GM19438 (cell line): Measurements from ENCODE around the gene EDC3.

Experiments used
- ATAC-seq: cut with Tn5 transposase; IDR thresholded peaks from one replicate; pipeline ENCODE4 v1.9.1; 2021; ENCODE audit warnings: low read depth; ENCODE audit not compliant: unreplicated experiment

The EDC3 gene

GRCh38 chr15:74585857-74586256 is 110.0 kb downstream of the EDC3 start:
- no peak for ATAC-seq

DNA sequence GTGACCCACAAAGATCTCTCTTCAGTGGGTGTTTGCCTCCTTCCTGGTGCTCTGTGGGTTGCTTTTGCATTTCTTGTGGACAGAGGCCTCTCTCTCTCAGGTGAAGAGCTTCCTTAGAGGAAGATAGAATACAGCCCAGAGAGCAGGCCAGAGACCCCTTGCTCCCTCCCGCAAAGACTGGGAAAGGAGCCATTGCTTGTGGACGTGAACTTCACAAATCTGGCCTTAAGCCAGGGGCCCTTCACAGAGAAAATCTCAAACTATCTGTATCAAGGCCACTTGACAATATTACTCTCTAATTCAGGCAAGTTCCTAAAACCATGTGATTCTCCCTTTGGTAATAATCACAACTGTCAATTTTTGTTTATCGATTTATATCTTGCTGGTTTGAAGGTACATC is 110.6 kb downstream of the EDC3 start:
- no peak for ATAC-seq

GRCh38 chr15:74584779-74585178 is 111.0 kb downstream of the EDC3 start:
- no peak for ATAC-seq

- ATAC-seq, result no peak
Measured at GRCh38 chr15:74584204-74584603, 111.6 kb downstream of the EDC3 start.
